Cardiac fibroblast (primary cell): ENCODE data around the gene IVNS1ABP.

Source experiments
- DNase-seq, 2 donors: peaks; one replicate each; pipeline versions ENCODE4 v3.0.0 to v3.0.0-alpha.2; 2010; ENCODE audit warnings: low read depth in 2 of 2
- H3K4me3 ChIP-seq, 2 donors: replicated peaks in 1 of 2; 1 replicate in 1 of 2; 2 replicates in 1 of 2; pipeline ENCODE4 v1.5.1; 2011; ENCODE audit warnings: low read depth in 2 of 2, low read length in 2 of 2, mild to moderate bottlenecking in 2 of 2, moderate library complexity in 1 of 2
- TF ChIP-seq, protein P1 (sequence below): IDR thresholded peaks from one replicate; pipeline ENCODE4 v1.5.1; 2011; ENCODE audit warnings: low read depth, mild to moderate bottlenecking, low read length, inconsistent platforms

IVNS1ABP gene

GRCh38 chr1:185345913-185346720 is 29.1 kb upstream of the IVNS1ABP start:
- TF ChIP-seq, protein P1, sequence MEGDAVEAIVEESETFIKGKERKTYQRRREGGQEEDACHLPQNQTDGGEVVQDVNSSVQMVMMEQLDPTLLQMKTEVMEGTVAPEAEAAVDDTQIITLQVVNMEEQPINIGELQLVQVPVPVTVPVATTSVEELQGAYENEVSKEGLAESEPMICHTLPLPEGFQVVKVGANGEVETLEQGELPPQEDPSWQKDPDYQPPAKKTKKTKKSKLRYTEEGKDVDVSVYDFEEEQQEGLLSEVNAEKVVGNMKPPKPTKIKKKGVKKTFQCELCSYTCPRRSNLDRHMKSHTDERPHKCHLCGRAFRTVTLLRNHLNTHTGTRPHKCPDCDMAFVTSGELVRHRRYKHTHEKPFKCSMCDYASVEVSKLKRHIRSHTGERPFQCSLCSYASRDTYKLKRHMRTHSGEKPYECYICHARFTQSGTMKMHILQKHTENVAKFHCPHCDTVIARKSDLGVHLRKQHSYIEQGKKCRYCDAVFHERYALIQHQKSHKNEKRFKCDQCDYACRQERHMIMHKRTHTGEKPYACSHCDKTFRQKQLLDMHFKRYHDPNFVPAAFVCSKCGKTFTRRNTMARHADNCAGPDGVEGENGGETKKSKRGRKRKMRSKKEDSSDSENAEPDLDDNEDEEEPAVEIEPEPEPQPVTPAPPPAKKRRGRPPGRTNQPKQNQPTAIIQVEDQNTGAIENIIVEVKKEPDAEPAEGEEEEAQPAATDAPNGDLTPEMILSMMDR, result no peak
- no peak overlapping the region for H3K4me3 ChIP-seq
- DNase-seq, result no peak

- no peak for DNase-seq
- H3K4me3 ChIP-seq, result no peak overlapping the region
- TF ChIP-seq, protein P1, result no peak
Measured at GRCh38 chr1:185343306-185343705, 26.3 kb upstream of the IVNS1ABP start.

GRCh38 chr1:185342672-185343259 is 25.7 kb upstream of the IVNS1ABP start:
- DNase-seq, result no peak
- TF ChIP-seq, protein P1, result no peak
- no peak overlapping the region for H3K4me3 ChIP-seq

GRCh38 chr1:185342017-185342416 is 25.0 kb upstream of the IVNS1ABP start:
- no peak for DNase-seq
- no peak overlapping the region for H3K4me3 ChIP-seq
- TF ChIP-seq, protein P1, result no peak

GRCh38 chr1:185341196-185341781 is 24.2 kb upstream of the IVNS1ABP start:
- TF ChIP-seq, protein P1, result no peak
- no peak for DNase-seq

DNA sequence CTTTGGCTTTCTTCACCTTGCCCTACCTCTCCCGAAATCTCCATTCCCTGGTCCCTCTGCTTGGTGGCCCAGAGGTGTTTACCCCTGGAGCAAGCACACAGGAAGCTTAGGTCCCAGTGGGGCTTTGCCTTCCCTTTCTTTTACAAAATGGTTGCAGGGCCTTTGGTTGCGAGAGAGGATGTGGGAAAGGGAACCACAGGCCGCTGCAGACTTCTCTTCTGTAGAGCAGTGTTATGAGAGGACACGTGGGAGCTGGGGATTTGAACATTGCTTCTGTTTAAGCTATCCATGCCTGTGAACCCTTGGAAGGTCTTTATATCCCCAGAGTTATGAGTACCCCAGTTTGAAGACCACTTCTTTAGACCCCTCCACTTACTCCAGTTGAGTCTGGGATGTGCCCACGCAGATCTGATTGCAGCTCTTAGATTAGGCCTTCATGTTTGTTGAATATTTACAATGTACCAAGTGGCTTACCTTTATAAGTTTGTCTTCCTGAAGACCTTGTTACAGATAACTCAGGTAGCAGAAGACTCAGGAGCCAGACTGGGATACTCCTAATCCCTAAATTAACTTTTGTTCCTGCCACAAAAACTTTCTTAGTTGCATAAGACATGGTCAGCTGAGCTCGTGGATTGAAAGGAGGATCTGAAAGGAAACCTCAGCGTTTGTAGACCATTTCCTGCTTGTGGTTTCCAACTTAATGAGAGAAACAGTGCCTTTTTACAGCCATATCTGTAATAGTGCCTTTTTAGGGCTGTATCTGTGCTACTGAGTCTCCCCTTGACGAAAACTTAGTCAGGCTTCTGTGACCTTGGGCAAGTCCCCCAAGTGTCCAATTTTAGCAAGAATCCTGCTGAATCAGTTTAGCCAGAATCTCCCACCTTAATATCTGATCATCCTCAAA is 21.9 kb upstream of the IVNS1ABP start:
- DNase-seq, result peak; percentile 33 to 40
- TF ChIP-seq, protein P1, result no peak

More at GRCh38 chr1:185341196-185341781, 24.2 kb upstream of the IVNS1ABP start:
- H3K4me3 ChIP-seq, result no peak overlapping the region

More for the DNA sequence above, 21.9 kb upstream of the IVNS1ABP start:
- no peak overlapping the region for H3K4me3 ChIP-seq
